K562 (cell line): ENCODE data around the gene VGLL4. TPM values are rescaled to one million over a fixed set of nuclear protein-coding genes. Genes with fewer than 3 reads are reported as not detected.

ENCODE experiments used
- ATAC-seq: fragments of 200-7000 bp; cut with Tn5 transposase; 3 replicates; pipeline ENCODE4 v1.9.1; 2020; ENCODE audit warnings: moderate library complexity
- BruUV-seq: library from RNA; stranded (reverse); fragments of 400-500 nt; replicated peaks from 2 replicates; lab custom pipeline; 2021; lab: Mats Ljungman, UMichigan
- CTCF ChIA-PET: fragments of 300-600 bp; formaldehyde crosslinking; extraction: SDS; loops from one replicate; lab custom pipeline; 2021; ENCODE audit warnings: low intra/inter-chr PET ratio; lab: Yijun Ruan, JAX
- POLR2A ChIA-PET: fragments of 300-600, 350-650 bp; sonication (Branson Sonifier 250); formaldehyde crosslinking; extraction: SDS; loops from one replicate; lab custom pipeline; 2021; ENCODE audit warnings: antibody characterized with exemption, inconsistent platforms; lab: Yijun Ruan, JAX
- DNase-seq, 4 experiments: peaks; one replicate each; pipeline versions ENCODE4 v3.0.0 to v3.0.0-alpha.2; 2011 to 2018; ENCODE audit warnings: low spot score in 3 of 4, mixed read lengths in 3 of 4; ENCODE audit errors: extremely low read depth in 1 of 4
- FAIRE-seq: peaks from 2 replicates; lab custom pipeline; 2011; peaks lifted over from hg19 to GRCh38; lab: Jason Lieb, UNC
- H2AFZ ChIP-seq: 2 replicates; pipeline ENCODE4 v1.6.0; 2011; ENCODE audit warnings: low read depth, low read length, control low read depth, inconsistent platforms
- H3K27ac ChIP-seq: fragments of 200-600 bp; 3 replicates; pipeline ENCODE4 v1.8.0; 2011; ENCODE audit warnings: low read depth, mild to moderate bottlenecking, control low read depth, inconsistent platforms, low read length, moderate library complexity, mixed read lengths; ENCODE audit errors: extremely low read depth
- H3K27me3 ChIP-seq, 2 experiments: fragments of 300-600 bp in 1 of 2; 2 replicates in 1 of 2; 3 replicates in 1 of 2; pipeline versions ENCODE4 v1.6.0 to v1.8.0; 2011; ENCODE audit warnings: inconsistent platforms in 2 of 2, low read length in 2 of 2, mild to moderate bottlenecking in 1 of 2, mixed read lengths in 1 of 2, moderate library complexity in 1 of 2; ENCODE audit not compliant: control insufficient read depth in 2 of 2, insufficient read depth in 2 of 2
- H3K36me3 ChIP-seq: fragments of 300-600 bp; 3 replicates; pipeline ENCODE4 v1.8.0; 2011; ENCODE audit warnings: mild to moderate bottlenecking, low read length, inconsistent platforms; ENCODE audit not compliant: control insufficient read depth, insufficient read depth
- H3K4me1 ChIP-seq, 2 experiments: fragments of 200-600 bp in 1 of 2; replicated peaks in 1 of 2; 2 replicates in 1 of 2; 3 replicates in 1 of 2; pipeline versions ENCODE4 v1.5.1 to v1.8.0; 2011; ENCODE audit warnings: inconsistent platforms in 2 of 2, low read length in 2 of 2, mild to moderate bottlenecking in 1 of 2, mixed read lengths in 1 of 2, moderate library complexity in 1 of 2; ENCODE audit not compliant: control insufficient read depth in 2 of 2, insufficient read depth in 2 of 2
- H3K4me2 ChIP-seq: 2 replicates; pipeline ENCODE4 v1.6.1; 2011; ENCODE audit warnings: low read length, control low read depth, inconsistent platforms, mixed read lengths; ENCODE audit not compliant: insufficient read depth
- H3K4me3 ChIP-seq: fragments of 200-600 bp; sonication (generic), shearing (Covaris generic); 2 replicates; pipeline ENCODE4 v1.5.1; 2016; ENCODE audit warnings: control low read depth, inconsistent platforms
- H3K79me2 ChIP-seq: fragments of 200-600 bp; 3 replicates; pipeline ENCODE4 v1.8.0; 2011; ENCODE audit warnings: low read length, inconsistent platforms; ENCODE audit not compliant: control insufficient read depth, insufficient read depth
- H3K9ac ChIP-seq, 2 experiments: 2 replicates each; pipeline versions ENCODE4 v1.6.0 to v1.6.1; 2011; ENCODE audit warnings: low read depth in 2 of 2, low read length in 2 of 2, control low read depth in 1 of 2, inconsistent platforms in 1 of 2, mild to moderate bottlenecking in 1 of 2, mixed read lengths in 1 of 2; ENCODE audit not compliant: insufficient read depth in 1 of 2
- H3K9me1 ChIP-seq: one replicate; pipeline ENCODE4 v1.6.0; 2011; ENCODE audit warnings: inconsistent platforms, mild to moderate bottlenecking, low read length, moderate library complexity; ENCODE audit not compliant: control insufficient read depth, insufficient read depth
- H3K9me3 ChIP-seq: replicated peaks from 2 replicates; pipeline ENCODE4 v1.5.1; 2011; ENCODE audit warnings: low read depth, low read length, inconsistent platforms; ENCODE audit not compliant: control insufficient read depth, insufficient read depth
- H4K20me1 ChIP-seq: replicated peaks from 2 replicates; pipeline ENCODE4 v1.6.1; 2011; ENCODE audit warnings: low read length, inconsistent platforms, mixed read lengths; ENCODE audit not compliant: control insufficient read depth, insufficient read depth
- AFF4 ChIP-seq: sonication (generic); formaldehyde crosslinking; IDR thresholded peaks from 2 replicates; pipeline ENCODE4 v1.8.0; 2023; ENCODE audit warnings: mild to moderate bottlenecking, missing genetic modification reagents
- DLX4 ChIP-seq: fragments of 250-450 bp; sonication (Bioruptor Pico); IDR thresholded peaks from 2 replicates; pipeline ENCODE4 v1.6.1; 2021; ENCODE audit warnings: mild to moderate bottlenecking
- RAD51 ChIP-seq: fragments of 450-650 bp; IDR thresholded peaks from 2 replicates; pipeline ENCODE4 v1.7.1; 2016; ENCODE audit warnings: low read depth, mild to moderate bottlenecking, borderline replicate concordance
- U2AF1 ChIP-seq: fragments of 200-400 bp; formaldehyde crosslinking; optimal IDR thresholded peaks from 2 replicates; pipeline ENCODE3; 2017; ENCODE audit warnings: mild to moderate bottlenecking, low read depth, low read length, moderate library complexity
- ZNF316 ChIP-seq: fragments of 450-650 bp; IDR thresholded peaks from 2 replicates; pipeline ENCODE4 v1.6.1; 2016
- WGBS: fragments of 100-300 bp; shearing (Covaris generic); methylation state at CpG from one replicate; pipeline ENCODE4 v1.1.6; 2016; ENCODE audit warnings: low coverage, mixed read lengths; ENCODE audit not compliant: insufficient coverage; ENCODE audit errors: missing lambda C conversion rate; 5-methylcytosine and 5-hydroxymethylcytosine counted together
- in situ Hi-C: fragments of 300-500 bp; cut with MboI; formaldehyde crosslinking; loops from 4 replicates; pipeline ENCODE4 v1.15.0; 2018; ENCODE audit warnings: inconsistent platforms, mixed read lengths
- intact Hi-C: fragments of 100-400 bp; cut with micrococcal nuclease; formaldehyde crosslinking; loops from 2 replicates; pipeline ENCODE4 v1.14.2; 2022
- polyA plus RNA-seq, 8 experiments: library from polyadenylated mRNA; depleted of rRNA in 4 of 8; stranded (reverse) in 5 of 8; unstranded in 3 of 8; fragments of >200 nt; fragmentation: Nextera tagmentation in 2 of 8; fragmentation: Illumina TruSeq in 1 of 8; extraction: Ambion mirVana in 2 of 8; extraction: Trizol in 1 of 8; gene quantifications; 2 replicates each; pipeline versions ENCODE4 v1.2.1 to v1.2.3, GENCODE V29; 2011 to 2014; ENCODE audit warnings: inconsistent platforms in 1 of 8, missing spikeins in 1 of 8
- total RNA-seq, 7 experiments: library from RNA; depleted of rRNA in 6 of 7; stranded (reverse); fragments of >200 nt in 6 of 7; fragmentation: Illumina TruSeq in 2 of 7; extraction: Trizol in 2 of 7; gene quantifications; 2 replicates each; pipeline versions ENCODE4 v1.2.1 to v1.2.3, GENCODE V29; 2011 to 2021; ENCODE audit warnings: low replicate concordance in 1 of 7

The VGLL4 gene
- total and polyA plus RNA-seq, 9 of the 15 experiments (the other 6 are each of a cell fraction or from before 2014, with no cell fraction given), result 0.27 to 10.9 (median 8.6) TPM

GRCh38 chr3:11554666-11555065 is 89.0 kb downstream of the VGLL4 start (continued):
- TF ChIP-seq RAD51 (no peak), U2AF1 (no peak), AFF4 (CRISPR knock-in tag) (no peak)

GRCh38 chr3:11554236-11554610 is 89.5 kb downstream of the VGLL4 start:
- CTCF ChIA-PET, result no interaction called here
- H3K36me3 ChIP-seq, result peaks cover 3% of the 10 kb centered on the region; the same call in 1 of the 3 replicates
- in situ Hi-C loops (no loop called here), intact Hi-C loops (no loop called here)
- no peaks in the 10 kb centered on the region for H3K27me3 ChIP-seq
- H3K9me3 ChIP-seq, result no peaks in the 10 kb centered on the region
- H2AFZ ChIP-seq, result no peak overlapping the region
- DNase-seq (no peak), ATAC-seq (no peak), FAIRE-seq (no peak)
- no peaks in the 10 kb centered on the region for H4K20me1 ChIP-seq
- BruUV-seq, result no TSS peak
- peak overlapping the region in 1 of 2 experiments; percentile 51; a peak in 1 of 4 replicates for H3K9ac ChIP-seq
- H3K4me1 ChIP-seq, result peaks cover 0 to 8% of the 10 kb centered on the region in 2 experiments; a peak in 1 of 5 replicates
- H3K27ac ChIP-seq, result no peak overlapping the region
- H3K79me2 ChIP-seq, result no peaks in the 10 kb centered on the region
- no peak overlapping the region for H3K4me3 ChIP-seq
- no peaks in the 10 kb centered on the region for H3K9me1 ChIP-seq
- WGBS, result 57% methylated on average over 3 of the region's 3 CpGs
- POLR2A ChIA-PET, result interaction anchor here (0.5 to 1.0 kb wide), 3 partner anchors 9 to 291 kb away, joined by 3 to 5 read pairs (median 4); no protein-coding TSS in a partner anchor
- no peak overlapping the region for H3K4me2 ChIP-seq
- TF ChIP-seq ZNF316 (peak; percentile 35), DLX4 (CRISPR knock-in tag) (no peak)
